GM19025 (cell line): ENCODE results near the gene MAN1B1.
"Not testable (repeated sequence)": the region's sequence is repeated elsewhere in the genome, so short reads cannot be mapped to it uniquely, and the experiment has no call there.

Source experiments
- ATAC-seq: cut with Tn5 transposase; IDR thresholded peaks from one replicate; pipeline ENCODE4 v1.9.1; 2021; ENCODE audit warnings: mild to moderate bottlenecking, low read depth, moderate library complexity; ENCODE audit not compliant: unreplicated experiment

MAN1B1 gene

GRCh38 chr9:137123468-137123837 lies 36.7 kb downstream of the MAN1B1 start:
- ATAC-seq: no peak

- not testable (repeated sequence) for ATAC-seq
Measured at GRCh38 chr9:137123952-137124462, 37.2 kb downstream of the MAN1B1 start.

- no peak for ATAC-seq
Measured at GRCh38 chr9:137126786-137127185, 40.0 kb downstream of the MAN1B1 start.

GRCh38 chr9:137127301-137128157 lies 40.7 kb downstream of the MAN1B1 start:
- ATAC-seq: no peak

GRCh38 chr9:137128158-137128861 lies 41.5 kb downstream of the MAN1B1 start:
- ATAC-seq: no peak

- no peak for ATAC-seq
Measured at GRCh38 chr9:137128862-137129455, 42.2 kb downstream of the MAN1B1 start.

- peak; percentile 87 for ATAC-seq
Measured at GRCh38 chr9:137129456-137130175, 42.8 kb downstream of the MAN1B1 start.

GRCh38 chr9:137130176-137130755 lies 43.5 kb downstream of the MAN1B1 start:
- ATAC-seq: peak; percentile 12

GRCh38 chr9:137134191-137134590 lies 47.4 kb downstream of the MAN1B1 start:
- no peak for ATAC-seq

- ATAC-seq: not testable (repeated sequence)
Measured at GRCh38 chr9:137135154-137135553, 48.4 kb downstream of the MAN1B1 start.

- ATAC-seq: no peak
Measured at GRCh38 chr9:137136261-137136880, 49.6 kb downstream of the MAN1B1 start.

- no peak for ATAC-seq
Measured at GRCh38 chr9:137136881-137137607, 50.3 kb downstream of the MAN1B1 start.

GRCh38 chr9:137138058-137138721 lies 51.4 kb downstream of the MAN1B1 start:
- no peak for ATAC-seq

GRCh38 chr9:137138722-137139467 lies 52.1 kb downstream of the MAN1B1 start, which contains the start of gene GRIN1:
Gene GRIN1 (plus strand): TSS chr9:137139154. CDS start chr9:137139487, 333 bp downstream.
- no peak for ATAC-seq

GRCh38 chr9:137139468-137140150 lies 52.8 kb downstream of the MAN1B1 start:
- no peak for ATAC-seq

- ATAC-seq: no peak
Measured at GRCh38 chr9:137140151-137141012, 53.6 kb downstream of the MAN1B1 start.
